Ovary (tissue), 9 donors: ENCODE data around the gene USP47. TPM values are rescaled to one million over a fixed set of nuclear protein-coding genes. Genes with fewer than 3 reads are reported as not detected.

Source experiments
- DNase-seq, 5 donors: peaks; one replicate each; pipeline ENCODE4 v3.0.0-alpha.2; 2019 to 2020
- H3K27ac ChIP-seq, 2 donors: fragments of 200-600 bp; one replicate each; pipeline versions ENCODE4 v1.5.1 to v1.8.0; 2019 to 2022
- H3K27me3 ChIP-seq: fragments of 200-600 bp; one replicate; pipeline ENCODE4 v1.8.0; 2022
- H3K36me3 ChIP-seq: fragments of 200-600 bp; sonication (generic); one replicate; pipeline ENCODE4 v1.5.1; 2019
- H3K4me1 ChIP-seq: one replicate; pipeline ENCODE4 v1.8.1; 2013; ENCODE audit warnings: mild to moderate bottlenecking, moderate library complexity; ENCODE audit not compliant: insufficient read depth
- H3K4me3 ChIP-seq: fragments of 200-600 bp; sonication (generic); one replicate; pipeline ENCODE4 v1.5.1; 2017
- H3K9me3 ChIP-seq, 2 donors: fragments of 200-600 bp in 1 of 2; sonication (generic) in 1 of 2; one replicate each; pipeline versions ENCODE4 v1.5.1 to v1.8.1; 2013 to 2019; ENCODE audit warnings: mild to moderate bottlenecking in 1 of 2, moderate library complexity in 1 of 2
- CTCF ChIP-seq, 3 donors: fragments of 450-650 bp in 2 of 3; fragments of 200-600 bp in 1 of 3; IDR thresholded peaks; one replicate each; pipeline versions ENCODE4 v1.5.1 to v1.8.0; 2016 to 2022; ENCODE audit warnings: antibody characterized with exemption in 3 of 3, mild to moderate bottlenecking in 1 of 3
- EP300 ChIP-seq: sonication (generic); formaldehyde crosslinking; IDR thresholded peaks from one replicate; pipeline ENCODE4 v1.6.1; 2017; ENCODE audit warnings: antibody characterized with exemption
- POLR2A ChIP-seq: fragments of 450-650 bp; IDR thresholded peaks from one replicate; pipeline ENCODE4 v1.6.1; 2017; ENCODE audit warnings: antibody characterized with exemption, mild to moderate bottlenecking, moderate library complexity
- WGBS, 3 donors: extraction: QIAGEN DNeasy Blood & Tissue Kit in 1 of 3; methylation state at CpG; one replicate each; pipeline versions ENCODE4 v1.1.5 to v1.1.7; 2013 to 2017; 5-methylcytosine and 5-hydroxymethylcytosine counted together
- intact Hi-C, 4 donors: fragments of 100-400 bp; cut with DNase I; formaldehyde crosslinking; loops; one replicate each; pipeline versions ENCODE4 v1.11.0 to v1.15.1; 2022 to 2023
- polyA plus RNA-seq, 2 donors: library from polyadenylated mRNA; stranded (reverse); fragments of 200-250 nt in 1 of 2; fragments of 350-450 nt in 1 of 2; fragmentation: Illumina TruSeq in 1 of 2; extraction: RNeasy Lipid Tissue Mini Kit (QIAGEN cat#74804) in 1 of 2; gene quantifications; one replicate each; pipeline ENCODE4 v1.2.3, GENCODE V29; 2013 to 2014
- total RNA-seq, 7 donors: library from RNA; depleted of rRNA in 2 of 7; stranded (reverse); fragments of >200 nt in 2 of 7; fragmentation: NEBNext Ultra II Directional in 3 of 7; extraction: Animal tissue kit (Norgen Biotek cat#: 25700) in 3 of 7; gene quantifications; one replicate each; pipeline versions ENCODE4 v1.1.0 to v1.2.4, GENCODE V29; 2016 to 2023
- donor health status: DM: no; HTN: no; CAD: no; lungs with moderate emphysema.
- donor health status: DM: no; HTN: no; CAD: no.
- donor health status: Bipolar disorder and iron deficiency.
- donor health status: DM: yes; HTN: yes; CAD: no.
- donor health status: DM: no; HTN: no; CAD: no.
- donor health status: DM: yes; HTN: yes; CAD: no.

The USP47 gene
- total and polyA plus RNA-seq, 9 donors, result 26.5 to 70.5 (median 51.2) TPM

DNA sequence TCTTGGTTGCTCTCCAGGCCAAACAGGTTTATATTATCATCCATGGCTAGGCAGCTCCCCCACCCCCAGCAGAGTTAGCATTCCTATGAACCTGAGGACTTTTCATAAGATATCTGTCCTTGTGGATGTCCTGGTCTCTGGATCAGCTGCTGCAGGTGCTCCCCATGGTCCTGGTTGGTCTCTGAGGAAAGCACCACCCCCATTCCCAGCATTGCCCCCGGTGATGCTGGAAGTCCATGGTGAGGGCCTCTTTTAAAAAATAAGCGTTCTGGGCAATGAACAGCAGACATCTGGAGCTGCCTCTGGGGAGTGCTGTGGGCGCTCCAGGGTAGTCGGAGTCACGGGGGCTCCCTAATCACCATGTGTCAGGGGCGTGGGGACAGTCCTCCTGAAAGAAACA, 140.1 kb downstream of the USP47 start:
- H3K27ac ChIP-seq, result no peak overlapping the region
- DNase-seq, result no peak
- no peaks in the 10 kb centered on the region for H3K36me3 ChIP-seq
- 84 to 95% (median 94%) methylated on average over 6 of the region's 6 CpGs for WGBS, 3 donors
- H3K4me1 ChIP-seq, result peaks cover 19% of the 10 kb centered on the region
- no peaks in the 10 kb centered on the region for H3K27me3 ChIP-seq
- H3K4me3 ChIP-seq, result no peak overlapping the region
- TF ChIP-seq POLR2A, result no peak
- no peak for TF ChIP-seq EP300
- TF ChIP-seq CTCF (IDR thresholded peaks at IDR 0.05), result no peak
- H3K9me3 ChIP-seq, result no peaks in the 10 kb centered on the region
- intact Hi-C loops, result no loop called here

DNA sequence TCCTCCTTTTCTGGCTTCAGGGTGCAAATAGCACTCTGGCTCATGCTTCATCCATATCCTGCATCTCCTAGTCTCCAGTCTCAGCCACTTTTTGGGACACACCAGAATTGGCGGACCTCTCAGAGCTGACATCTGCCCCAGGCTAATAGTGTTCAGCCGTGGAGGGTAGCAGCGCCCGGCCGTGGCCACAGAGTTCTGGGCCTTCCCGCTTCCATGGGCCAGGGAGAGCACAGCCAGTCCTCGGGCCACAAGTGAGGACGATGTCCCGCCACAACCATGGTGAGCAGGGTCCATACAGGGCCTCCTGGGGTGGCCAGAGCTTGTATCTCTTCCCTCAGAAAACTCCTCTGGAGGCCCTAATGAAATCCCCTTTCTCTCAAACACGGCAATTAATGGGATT, 140.7 kb downstream of the USP47 start:
- peaks cover 13% of the 10 kb centered on the region for H3K4me1 ChIP-seq
- H3K27me3 ChIP-seq, result no peaks in the 10 kb centered on the region
- H3K9me3 ChIP-seq, result no peaks in the 10 kb centered on the region
- TF ChIP-seq POLR2A, result no peak
- TF ChIP-seq EP300, result no peak
- no peak for TF ChIP-seq CTCF (IDR thresholded peaks at IDR 0.05)
- 96 to 97% (median 97%) methylated on average over 10 of the region's 10 CpGs for WGBS, 3 donors
- H3K36me3 ChIP-seq, result no peaks in the 10 kb centered on the region
- no peak overlapping the region for H3K27ac ChIP-seq
- DNase-seq, result no peak
- H3K4me3 ChIP-seq, result no peak overlapping the region
- intact Hi-C loops, result no loop called here

DNA sequence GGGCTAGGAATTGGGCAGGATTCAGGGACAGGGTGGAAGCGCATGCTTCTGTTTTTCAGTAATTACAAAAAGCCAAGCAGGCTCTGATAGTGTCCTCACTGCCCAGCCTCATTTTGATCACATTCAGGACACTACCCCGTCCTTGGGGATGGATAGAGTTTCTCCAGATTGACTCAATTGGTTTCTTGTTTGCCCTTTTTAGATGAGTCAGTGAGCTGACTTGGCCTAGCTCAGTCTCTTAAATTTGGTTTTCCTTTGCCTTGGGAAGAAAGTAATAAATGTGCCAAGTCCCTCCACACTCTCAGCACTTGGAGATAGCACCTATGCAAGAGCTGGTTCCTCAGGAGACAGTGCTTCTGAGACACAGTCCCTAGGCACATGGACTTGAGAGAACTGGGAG, 141.2 kb downstream of the USP47 start:
- Histone ChIP-seq H3K27ac (no peak overlapping the region), H3K4me1 (peaks cover 12% of the 10 kb centered on the region), H3K4me3 (no peak overlapping the region), H3K9me3 (no peaks in the 10 kb centered on the region), H3K36me3 (no peaks in the 10 kb centered on the region), H3K27me3 (no peaks in the 10 kb centered on the region)
- DNase-seq, result no peak
- TF ChIP-seq POLR2A (no peak), CTCF (IDR thresholded peaks at IDR 0.05) (no peak), EP300 (no peak)
- 67 to 83% (median 83%) methylated on average over 2 of the region's 2 CpGs for WGBS, 3 donors
- intact Hi-C loops, result no loop called here

DNA sequence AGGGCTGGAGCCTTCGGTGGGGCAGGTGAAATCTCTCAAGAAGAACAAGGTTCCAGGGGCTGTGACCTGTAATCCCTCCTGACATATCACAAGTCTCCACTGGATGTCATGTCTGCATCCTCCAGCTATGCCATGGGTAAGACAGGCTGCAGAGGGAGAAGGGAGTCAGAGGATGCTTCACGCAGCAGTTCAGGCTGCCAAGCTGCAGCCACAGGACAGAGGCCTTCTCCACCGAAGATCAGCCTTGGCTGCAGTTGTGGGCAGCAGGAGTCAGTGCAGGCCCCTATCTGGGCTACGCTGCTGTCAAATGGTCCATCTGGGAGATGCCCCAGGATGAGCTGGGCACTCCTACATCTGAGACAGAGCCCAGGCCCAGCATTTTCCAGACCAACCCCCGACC, 141.7 kb downstream of the USP47 start:
- 61 to 92% (median 80%) methylated on average over 5 of the region's 5 CpGs for WGBS, 3 donors
- Histone ChIP-seq H3K9me3 (no peaks in the 10 kb centered on the region), H3K36me3 (no peaks in the 10 kb centered on the region), H3K27me3 (no peaks in the 10 kb centered on the region), H3K27ac (no peak overlapping the region), H3K4me1 (peaks cover 10% of the 10 kb centered on the region), H3K4me3 (no peak overlapping the region)
- DNase-seq, result no peak
- intact Hi-C loops, result no loop called here
- TF ChIP-seq CTCF (IDR thresholded peaks at IDR 0.05) (no peak), POLR2A (no peak), EP300 (no peak)

- H3K4me1 ChIP-seq, result peaks cover under 1% of the 10 kb centered on the region
- TF ChIP-seq CTCF (IDR thresholded peaks at IDR 0.05) (no peak), EP300 (no peak)
These were observed 142.8 kb downstream of the USP47 start for GRCh38 chr11:11984563-11984962.

More at GRCh38 chr11:11984563-11984962, 142.8 kb downstream of the USP47 start:
- Histone ChIP-seq H3K9me3 (no peaks in the 10 kb centered on the region), H3K36me3 (no peaks in the 10 kb centered on the region), H3K27ac (no peak overlapping the region), H3K4me3 (no peak overlapping the region), H3K27me3 (no peaks in the 10 kb centered on the region)
- intact Hi-C loops, result no loop called here
- WGBS, 3 donors, result 50 to 56% (median 54%) methylated on average over 5 of the region's 5 CpGs
- no peak for DNase-seq
